Mononuclear cell (primary cell): ENCODE results near the gene TBX1. TPM values are rescaled to one million over a fixed set of nuclear protein-coding genes. Genes with fewer than 3 reads are reported as not detected.

Experiments
- H3K27me3 ChIP-seq: 2 replicates; pipeline ENCODE4 v1.6.0; 2011; ENCODE audit warnings: low read length, control low read depth; ENCODE audit not compliant: insufficient read depth
- H3K4me1 ChIP-seq: 2 replicates; pipeline ENCODE4 v1.5.1; 2011; ENCODE audit warnings: mild to moderate bottlenecking, low read length, control low read depth; ENCODE audit not compliant: insufficient read depth
- H3K4me3 ChIP-seq: 2 replicates; pipeline ENCODE4 v1.5.1; 2011; ENCODE audit warnings: mild to moderate bottlenecking, low read length, moderate library complexity
- H3K9me3 ChIP-seq: 2 replicates; pipeline ENCODE4 v1.5.1; 2011; ENCODE audit warnings: low read depth, mild to moderate bottlenecking, control low read depth, low read length
- total RNA-seq: library from RNA; depleted of rRNA; stranded (reverse); fragments of >200 nt; gene quantifications from one replicate; pipeline ENCODE4 v1.2.3, GENCODE V29; 2012

Gene TBX1
- total RNA-seq, 1 donor = not detected

GRCh38 chr22:19807161-19807913 is 46.8 kb downstream of the TBX1 start:
- Histone ChIP-seq H3K4me1 (no peaks in the 10 kb centered on the region), H3K4me3 (no peak overlapping the region), H3K27me3 (no peaks in the 10 kb centered on the region), H3K9me3 (no peaks in the 10 kb centered on the region)

GRCh38 chr22:19807914-19808872 is 47.6 kb downstream of the TBX1 start:
- Histone ChIP-seq H3K4me3 (no peak overlapping the region), H3K4me1 (no peaks in the 10 kb centered on the region), H3K27me3 (no peaks in the 10 kb centered on the region), H3K9me3 (no peaks in the 10 kb centered on the region)

GRCh38 chr22:19808873-19809478 is 48.4 kb downstream of the TBX1 start:
- H3K9me3 ChIP-seq = no peaks in the 10 kb centered on the region
- no peaks in the 10 kb centered on the region for H3K4me1 ChIP-seq
- H3K27me3 ChIP-seq = no peaks in the 10 kb centered on the region
- no peak overlapping the region for H3K4me3 ChIP-seq

- Histone ChIP-seq H3K4me3 (no peak overlapping the region), H3K27me3 (no peaks in the 10 kb centered on the region), H3K4me1 (no peaks in the 10 kb centered on the region), H3K9me3 (no peaks in the 10 kb centered on the region)
These were observed 49.2 kb downstream of the TBX1 start for GRCh38 chr22:19809741-19810140.

- Histone ChIP-seq H3K4me1 (no peaks in the 10 kb centered on the region), H3K9me3 (no peaks in the 10 kb centered on the region), H3K4me3 (no peak overlapping the region), H3K27me3 (no peaks in the 10 kb centered on the region)
These were observed 50.0 kb downstream of the TBX1 start for GRCh38 chr22:19810381-19811201.

- no peak overlapping the region for H3K4me3 ChIP-seq
- no peaks in the 10 kb centered on the region for H3K27me3 ChIP-seq
- H3K9me3 ChIP-seq = no peaks in the 10 kb centered on the region
- no peaks in the 10 kb centered on the region for H3K4me1 ChIP-seq
These were observed 50.6 kb downstream of the TBX1 start for GRCh38 chr22:19811211-19811621.

- Histone ChIP-seq H3K27me3 (no peaks in the 10 kb centered on the region), H3K4me3 (no peak overlapping the region), H3K9me3 (no peaks in the 10 kb centered on the region), H3K4me1 (no peaks in the 10 kb centered on the region)
These were observed 51.5 kb downstream of the TBX1 start for GRCh38 chr22:19811811-19812771.

GRCh38 chr22:19812910-19813309 is 52.3 kb downstream of the TBX1 start:
- Histone ChIP-seq H3K4me3 (no peak overlapping the region), H3K27me3 (no peaks in the 10 kb centered on the region), H3K4me1 (no peaks in the 10 kb centered on the region), H3K9me3 (no peaks in the 10 kb centered on the region)

- Histone ChIP-seq H3K27me3 (no peaks in the 10 kb centered on the region), H3K4me3 (no peak overlapping the region), H3K9me3 (no peaks in the 10 kb centered on the region), H3K4me1 (no peaks in the 10 kb centered on the region)
These were observed 53.9 kb downstream of the TBX1 start for GRCh38 chr22:19814428-19814827.

GRCh38 chr22:19815093-19815822 is 54.7 kb downstream of the TBX1 start:
- Histone ChIP-seq H3K9me3 (no peaks in the 10 kb centered on the region), H3K4me3 (no peak overlapping the region), H3K4me1 (no peaks in the 10 kb centered on the region), H3K27me3 (no peaks in the 10 kb centered on the region)

- no peak overlapping the region for H3K4me3 ChIP-seq
- H3K9me3 ChIP-seq = no peaks in the 10 kb centered on the region
- H3K4me1 ChIP-seq = no peaks in the 10 kb centered on the region
- H3K27me3 ChIP-seq = no peaks in the 10 kb centered on the region
These were observed 55.3 kb downstream of the TBX1 start for GRCh38 chr22:19815823-19816290.

- no peaks in the 10 kb centered on the region for H3K9me3 ChIP-seq
- no peaks in the 10 kb centered on the region for H3K4me1 ChIP-seq
- no peak overlapping the region for H3K4me3 ChIP-seq
- H3K27me3 ChIP-seq = no peaks in the 10 kb centered on the region
These were observed 56.0 kb downstream of the TBX1 start for GRCh38 chr22:19816372-19817119.
